ENCODE data around the gene DST. TPM values are rescaled to one million over a fixed set of nuclear protein-coding genes. Genes with fewer than 3 reads are reported as not detected.

DST gene
- total RNA-seq, 1 experiment from 2014 or later: 71.8 TPM

- no peak overlapping the region for H3K27ac ChIP-seq (ENCODE audit: low read depth, low read length, poor library complexity, severe bottlenecking)
- peaks cover 20% of the 10 kb centered on the region for H3K4me1 ChIP-seq (ENCODE audit: insufficient read depth, low read length, poor library complexity, severe bottlenecking)
- no peak for DNase-seq (ENCODE audit: low spot score)
- H3K36me3 ChIP-seq (ENCODE audit: insufficient read depth, low read length, poor library complexity, severe bottlenecking): peaks cover 20% of the 10 kb centered on the region
- intact Hi-C loops (cut with micrococcal nuclease; ENCODE audit: unreplicated experiment): no loop called here
- ChIA-PET CTCF (no interaction called here), POLR2A (ENCODE audit: low non-redundant PET) (interaction anchor here (0.6 kb wide), 1 partner anchor 14 kb away, joined by 4 read pairs; no protein-coding TSS in a partner anchor)
- H3K27me3 ChIP-seq (replicated peaks; ENCODE audit: insufficient read depth, low read depth, low read length, poor library complexity): no peaks in the 10 kb centered on the region
- no TSS peak for BruUV-seq (replicated peaks)
- H3K4me3 ChIP-seq (ENCODE audit: low read depth, low read length, poor library complexity, severe bottlenecking): no peak overlapping the region
- no peaks in the 10 kb centered on the region for H3K9me3 ChIP-seq (ENCODE audit: low read depth, low read length, poor library complexity, severe bottlenecking)
- no peak for TF ChIP-seq EZH2 (IDR thresholded peaks at IDR 0.05; ENCODE audit: borderline replicate concordance, low read depth, low read length, poor library complexity, severe bottlenecking)
- TF ChIP-seq, protein P1, sequence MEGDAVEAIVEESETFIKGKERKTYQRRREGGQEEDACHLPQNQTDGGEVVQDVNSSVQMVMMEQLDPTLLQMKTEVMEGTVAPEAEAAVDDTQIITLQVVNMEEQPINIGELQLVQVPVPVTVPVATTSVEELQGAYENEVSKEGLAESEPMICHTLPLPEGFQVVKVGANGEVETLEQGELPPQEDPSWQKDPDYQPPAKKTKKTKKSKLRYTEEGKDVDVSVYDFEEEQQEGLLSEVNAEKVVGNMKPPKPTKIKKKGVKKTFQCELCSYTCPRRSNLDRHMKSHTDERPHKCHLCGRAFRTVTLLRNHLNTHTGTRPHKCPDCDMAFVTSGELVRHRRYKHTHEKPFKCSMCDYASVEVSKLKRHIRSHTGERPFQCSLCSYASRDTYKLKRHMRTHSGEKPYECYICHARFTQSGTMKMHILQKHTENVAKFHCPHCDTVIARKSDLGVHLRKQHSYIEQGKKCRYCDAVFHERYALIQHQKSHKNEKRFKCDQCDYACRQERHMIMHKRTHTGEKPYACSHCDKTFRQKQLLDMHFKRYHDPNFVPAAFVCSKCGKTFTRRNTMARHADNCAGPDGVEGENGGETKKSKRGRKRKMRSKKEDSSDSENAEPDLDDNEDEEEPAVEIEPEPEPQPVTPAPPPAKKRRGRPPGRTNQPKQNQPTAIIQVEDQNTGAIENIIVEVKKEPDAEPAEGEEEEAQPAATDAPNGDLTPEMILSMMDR (conservative IDR thresholded peaks at IDR 0.05; ENCODE audit: low read depth, low read length): no peak
These were observed 114.3 kb downstream of the DST start for GRCh38 chr6:56528412-56528841.

DNA sequence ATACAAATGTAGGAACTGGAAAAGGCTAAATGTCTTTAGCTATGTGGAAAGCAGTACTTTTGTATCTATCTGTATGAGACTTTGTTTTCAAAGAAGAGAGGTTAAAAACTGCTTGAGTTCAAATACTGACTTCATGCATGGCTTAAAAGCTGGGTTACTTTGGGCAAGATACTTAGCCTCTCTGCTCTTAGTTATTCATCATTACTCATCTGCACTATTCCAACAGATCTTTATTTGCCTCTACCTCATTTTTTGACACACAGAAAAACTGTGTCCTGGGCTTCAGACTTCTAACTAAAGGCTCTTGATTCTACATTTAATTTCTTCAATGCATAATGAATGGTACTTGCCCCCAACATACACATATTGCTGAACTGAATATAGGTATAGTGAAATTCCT is 114.8 kb downstream of the DST start:
- no peak for DNase-seq (ENCODE audit: low spot score)
- Histone ChIP-seq H3K4me3 (ENCODE audit: low read depth, low read length, poor library complexity, severe bottlenecking) (no peak overlapping the region), H3K27me3 (replicated peaks; ENCODE audit: insufficient read depth, low read depth, low read length, poor library complexity) (no peaks in the 10 kb centered on the region), H3K4me1 (ENCODE audit: insufficient read depth, low read length, poor library complexity, severe bottlenecking) (peaks cover 20% of the 10 kb centered on the region), H3K36me3 (ENCODE audit: insufficient read depth, low read length, poor library complexity, severe bottlenecking) (peaks cover 20% of the 10 kb centered on the region), H3K9me3 (ENCODE audit: low read depth, low read length, poor library complexity, severe bottlenecking) (no peaks in the 10 kb centered on the region), H3K27ac (ENCODE audit: low read depth, low read length, poor library complexity, severe bottlenecking) (no peak overlapping the region)
- intact Hi-C loops (cut with micrococcal nuclease; ENCODE audit: unreplicated experiment): no loop called here
- TF ChIP-seq, protein P1 (conservative IDR thresholded peaks at IDR 0.05; ENCODE audit: low read depth, low read length): no peak
- TF ChIP-seq EZH2 (IDR thresholded peaks at IDR 0.05; ENCODE audit: borderline replicate concordance, low read depth, low read length, poor library complexity, severe bottlenecking): no peak
- no TSS peak for BruUV-seq (replicated peaks)
- POLR2A ChIA-PET (ENCODE audit: low non-redundant PET): interaction anchor here (0.6 kb wide), 1 partner anchor 15 kb away, joined by 4 read pairs; no protein-coding TSS in a partner anchor
- CTCF ChIA-PET: no interaction called here

DNA sequence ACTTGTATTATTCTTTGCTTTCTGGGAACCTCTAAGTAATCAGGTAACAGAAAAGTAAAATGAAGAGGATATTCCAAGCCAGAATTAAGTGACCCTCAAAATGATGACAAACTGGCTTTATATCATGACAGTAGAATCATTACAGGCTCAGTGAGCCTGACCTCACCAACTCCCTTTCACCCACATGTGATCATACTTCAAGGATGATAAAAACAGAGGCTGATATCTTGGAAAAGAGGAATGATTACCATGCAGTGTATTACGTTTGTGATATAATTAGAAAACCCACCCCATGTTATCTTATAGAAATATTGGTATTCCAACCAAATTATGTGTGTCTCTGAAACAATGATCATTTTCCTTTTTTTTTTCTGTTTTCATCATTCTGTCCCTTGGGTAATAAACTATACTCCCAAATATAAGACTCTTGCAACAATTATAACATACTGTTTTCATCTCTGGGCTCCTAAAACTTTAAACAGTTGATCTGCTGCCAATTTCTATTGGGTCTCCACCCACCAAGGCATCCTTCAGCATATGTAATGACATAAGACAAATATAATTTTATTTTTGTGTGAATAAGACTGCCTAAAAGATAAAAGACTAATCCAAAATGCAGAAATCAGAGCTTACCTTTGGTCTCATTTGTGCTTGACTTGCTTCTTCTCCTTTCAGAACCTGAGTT is 115.7 kb downstream of the DST start:
- Histone ChIP-seq H3K4me1 (ENCODE audit: insufficient read depth, low read length, poor library complexity, severe bottlenecking) (peaks cover 22% of the 10 kb centered on the region), H3K27ac (ENCODE audit: low read depth, low read length, poor library complexity, severe bottlenecking) (no peak overlapping the region), H3K27me3 (replicated peaks; ENCODE audit: insufficient read depth, low read depth, low read length, poor library complexity) (no peaks in the 10 kb centered on the region), H3K9me3 (ENCODE audit: low read depth, low read length, poor library complexity, severe bottlenecking) (no peaks in the 10 kb centered on the region), H3K36me3 (ENCODE audit: insufficient read depth, low read length, poor library complexity, severe bottlenecking) (peaks cover 15% of the 10 kb centered on the region), H3K4me3 (ENCODE audit: low read depth, low read length, poor library complexity, severe bottlenecking) (no peak overlapping the region)
- no peak for DNase-seq (ENCODE audit: low spot score)
- intact Hi-C loops (cut with micrococcal nuclease; ENCODE audit: unreplicated experiment): no loop called here
- ChIA-PET POLR2A (ENCODE audit: low non-redundant PET) (no interaction called here), CTCF (no interaction called here)
- TF ChIP-seq, protein P1 (conservative IDR thresholded peaks at IDR 0.05; ENCODE audit: low read depth, low read length): no peak
- no TSS peak for BruUV-seq (replicated peaks)
